ENCODE data around the gene CDC14A. TPM values are rescaled to one million over a fixed set of nuclear protein-coding genes. Genes with fewer than 3 reads are reported as not detected.

The CDC14A gene
- total RNA-seq, 1 donor from 2014 or later, result 17.8 TPM

GRCh38 chr1:100340494-100340893 lies 11.8 kb upstream of the CDC14A start:
- ATAC-seq, result no peak
- intact Hi-C loops (cut with DNase I), result no loop called here

GRCh38 chr1:100342348-100342747 lies 10.0 kb upstream of the CDC14A start:
- no peak for TF ChIP-seq CTCF (IDR thresholded peaks at IDR 0.05)
- DNase-seq (no peak), ATAC-seq (no peak)
- Histone ChIP-seq H3K4me3 (no peak overlapping the region), H3K9me3 (no peaks in the 10 kb centered on the region), H3K36me3 (no peaks in the 10 kb centered on the region), H3K27ac (no peak overlapping the region), H3K27me3 (ENCODE audit: low read depth) (no peaks in the 10 kb centered on the region), H3K4me1 (no peaks in the 10 kb centered on the region)
- intact Hi-C loops (cut with DNase I), result no loop called here

More at GRCh38 chr1:100340494-100340893, 11.8 kb upstream of the CDC14A start:
- H3K27ac ChIP-seq, result no peak overlapping the region
- DNase-seq, result no peak
- H3K4me3 ChIP-seq, result no peak overlapping the region
- H3K4me1 ChIP-seq, result no peaks in the 10 kb centered on the region
- TF ChIP-seq CTCF (IDR thresholded peaks at IDR 0.05), result no peak
- no peaks in the 10 kb centered on the region for H3K36me3 ChIP-seq
- H3K27me3 ChIP-seq (ENCODE audit: low read depth), result no peaks in the 10 kb centered on the region
- no peaks in the 10 kb centered on the region for H3K9me3 ChIP-seq

GRCh38 chr1:100343897-100344296 lies 8.4 kb upstream of the CDC14A start:
- no peak for DNase-seq
- H3K27me3 ChIP-seq (ENCODE audit: low read depth), result no peaks in the 10 kb centered on the region
- H3K36me3 ChIP-seq, result no peaks in the 10 kb centered on the region
- no peak for TF ChIP-seq CTCF (IDR thresholded peaks at IDR 0.05)
- intact Hi-C loops (cut with DNase I), result no loop called here
- no peak overlapping the region for H3K27ac ChIP-seq
- no peak overlapping the region for H3K4me3 ChIP-seq
- ATAC-seq, result no peak
- no peaks in the 10 kb centered on the region for H3K4me1 ChIP-seq
- no peaks in the 10 kb centered on the region for H3K9me3 ChIP-seq

GRCh38 chr1:100344774-100345173 lies 7.5 kb upstream of the CDC14A start:
- H3K4me1 ChIP-seq, result no peaks in the 10 kb centered on the region
- no peak overlapping the region for H3K4me3 ChIP-seq
- no peaks in the 10 kb centered on the region for H3K36me3 ChIP-seq
- DNase-seq (no peak), ATAC-seq (no peak)
- intact Hi-C loops (cut with DNase I), result no loop called here
- H3K9me3 ChIP-seq, result no peaks in the 10 kb centered on the region
- no peaks in the 10 kb centered on the region for H3K27me3 ChIP-seq (ENCODE audit: low read depth)
- no peak overlapping the region for H3K27ac ChIP-seq
- no peak for TF ChIP-seq CTCF (IDR thresholded peaks at IDR 0.05)

GRCh38 chr1:100346387-100346786 lies 5.9 kb upstream of the CDC14A start:
- TF ChIP-seq CTCF (IDR thresholded peaks at IDR 0.05), result no peak
- no peak for DNase-seq
- Histone ChIP-seq H3K4me3 (no peak overlapping the region), H3K4me1 (no peaks in the 10 kb centered on the region), H3K27ac (no peak overlapping the region), H3K9me3 (no peaks in the 10 kb centered on the region), H3K36me3 (no peaks in the 10 kb centered on the region), H3K27me3 (ENCODE audit: low read depth) (no peaks in the 10 kb centered on the region)
- intact Hi-C loops (cut with DNase I), result no loop called here
- no peak for ATAC-seq

Measured in lower lobe of right lung (tissue), 2 donors.